WTC11 (cell line): ENCODE results near the gene MLX.

Experiments used
- CREM ChIP-seq: sonication (generic); formaldehyde crosslinking; IDR thresholded peaks from 2 replicates; pipeline ENCODE4 v1.8.1; 2022; ENCODE audit warnings: mild to moderate bottlenecking, missing genetic modification reagents, moderate library complexity
- FOXP1 ChIP-seq: sonication (generic); formaldehyde crosslinking; IDR thresholded peaks from 2 replicates; pipeline ENCODE4 v1.8.0; 2022; ENCODE audit warnings: missing genetic modification reagents, mild to moderate bottlenecking, moderate library complexity, borderline replicate concordance
- IRF2 ChIP-seq: sonication (generic); formaldehyde crosslinking; IDR thresholded peaks from 2 replicates; pipeline ENCODE4 v1.8.0; 2022; ENCODE audit warnings: low read depth, missing genetic modification reagents, borderline replicate concordance
- MYBL2 ChIP-seq: sonication (generic); formaldehyde crosslinking; IDR thresholded peaks from 2 replicates; pipeline ENCODE4 v1.8.1; 2023; ENCODE audit warnings: mild to moderate bottlenecking, moderate library complexity, missing genetic modification reagents
- NFYB ChIP-seq: sonication (generic); formaldehyde crosslinking; conservative IDR thresholded peaks from 2 replicates; pipeline ENCODE4 v1.8.0; 2022; ENCODE audit warnings: low read depth, missing genetic modification reagents
- TEAD4 ChIP-seq: sonication (generic); formaldehyde crosslinking; IDR thresholded peaks from 2 replicates; pipeline ENCODE4 v1.8.0; 2022; ENCODE audit warnings: mild to moderate bottlenecking, missing genetic modification reagents
- TF ChIP-seq, protein P1 (sequence below): fragments of 200-600 bp; IDR thresholded peaks from 2 replicates; pipeline ENCODE4 v1.8.0; 2022; ENCODE audit warnings: antibody characterized with exemption
- TF ChIP-seq, protein P2 (sequence below): sonication (generic); formaldehyde crosslinking; conservative IDR thresholded peaks from 2 replicates; pipeline ENCODE4 v1.8.1; 2022; ENCODE audit warnings: mild to moderate bottlenecking, missing genetic modification reagents
- TF ChIP-seq, protein P3 (sequence below): sonication (generic); formaldehyde crosslinking; IDR thresholded peaks from 2 replicates; pipeline ENCODE4 v1.8.1; 2023; ENCODE audit warnings: mild to moderate bottlenecking, missing genetic modification reagents, moderate library complexity
- TF ChIP-seq, protein P4 (sequence below): sonication (generic); formaldehyde crosslinking; IDR thresholded peaks from 2 replicates; pipeline ENCODE4 v1.8.0; 2022; ENCODE audit warnings: mild to moderate bottlenecking, missing genetic modification reagents
- TF ChIP-seq, protein P5 (sequence below): sonication (generic); formaldehyde crosslinking; IDR thresholded peaks from 2 replicates; pipeline ENCODE4 v1.8.1; 2022; ENCODE audit warnings: low read depth, mild to moderate bottlenecking, moderate library complexity, missing genetic modification reagents, borderline replicate concordance
- TF ChIP-seq, protein P6 (sequence below): sonication (generic); formaldehyde crosslinking; conservative IDR thresholded peaks from 2 replicates; pipeline ENCODE4 v1.8.1; 2023; ENCODE audit warnings: mild to moderate bottlenecking, low read depth, missing genetic modification reagents, moderate library complexity
- TF ChIP-seq, protein P7 (sequence below): sonication (generic); formaldehyde crosslinking; IDR thresholded peaks from 2 replicates; pipeline ENCODE4 v1.8.1; 2023; ENCODE audit warnings: mild to moderate bottlenecking, missing genetic modification reagents, borderline replicate concordance
- TF ChIP-seq, protein P8 (sequence below): sonication (generic); formaldehyde crosslinking; IDR thresholded peaks from 2 replicates; pipeline ENCODE4 v1.8.1; 2022; ENCODE audit warnings: mild to moderate bottlenecking, moderate library complexity, missing genetic modification reagents

DNA sequence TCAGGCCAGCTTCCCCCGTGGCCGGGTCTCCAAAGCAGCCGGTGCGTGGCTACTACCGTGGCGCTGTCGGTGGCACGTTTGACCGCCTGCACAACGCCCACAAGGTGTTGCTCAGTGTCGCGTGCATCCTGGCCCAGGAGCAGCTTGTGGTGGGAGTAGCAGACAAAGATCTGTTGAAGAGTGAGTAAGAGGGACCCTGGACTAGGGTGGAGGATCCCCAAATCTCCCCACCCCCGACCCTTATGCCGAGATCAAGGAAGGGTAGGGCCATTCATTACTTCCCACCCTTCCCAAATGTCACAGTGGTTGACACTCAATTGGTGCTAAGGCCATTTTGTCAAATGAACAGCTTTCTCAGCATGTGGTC is 3.8 kb upstream of the MLX start:
- TF ChIP-seq FOXP1 (CRISPR knock-in tag) (no peak), NFYB (CRISPR knock-in tag) (no peak), IRF2 (CRISPR knock-in tag) (no peak), TEAD4 (CRISPR knock-in tag) (no peak), CREM (CRISPR knock-in tag) (no peak), MYBL2 (CRISPR knock-in tag) (no peak)
- TF ChIP-seq, protein P1, sequence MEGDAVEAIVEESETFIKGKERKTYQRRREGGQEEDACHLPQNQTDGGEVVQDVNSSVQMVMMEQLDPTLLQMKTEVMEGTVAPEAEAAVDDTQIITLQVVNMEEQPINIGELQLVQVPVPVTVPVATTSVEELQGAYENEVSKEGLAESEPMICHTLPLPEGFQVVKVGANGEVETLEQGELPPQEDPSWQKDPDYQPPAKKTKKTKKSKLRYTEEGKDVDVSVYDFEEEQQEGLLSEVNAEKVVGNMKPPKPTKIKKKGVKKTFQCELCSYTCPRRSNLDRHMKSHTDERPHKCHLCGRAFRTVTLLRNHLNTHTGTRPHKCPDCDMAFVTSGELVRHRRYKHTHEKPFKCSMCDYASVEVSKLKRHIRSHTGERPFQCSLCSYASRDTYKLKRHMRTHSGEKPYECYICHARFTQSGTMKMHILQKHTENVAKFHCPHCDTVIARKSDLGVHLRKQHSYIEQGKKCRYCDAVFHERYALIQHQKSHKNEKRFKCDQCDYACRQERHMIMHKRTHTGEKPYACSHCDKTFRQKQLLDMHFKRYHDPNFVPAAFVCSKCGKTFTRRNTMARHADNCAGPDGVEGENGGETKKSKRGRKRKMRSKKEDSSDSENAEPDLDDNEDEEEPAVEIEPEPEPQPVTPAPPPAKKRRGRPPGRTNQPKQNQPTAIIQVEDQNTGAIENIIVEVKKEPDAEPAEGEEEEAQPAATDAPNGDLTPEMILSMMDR = no peak
- TF ChIP-seq, protein P2, sequence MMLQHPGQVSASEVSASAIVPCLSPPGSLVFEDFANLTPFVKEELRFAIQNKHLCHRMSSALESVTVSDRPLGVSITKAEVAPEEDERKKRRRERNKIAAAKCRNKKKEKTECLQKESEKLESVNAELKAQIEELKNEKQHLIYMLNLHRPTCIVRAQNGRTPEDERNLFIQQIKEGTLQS (CRISPR knock-in tag) = no peak
- TF ChIP-seq, protein P3, sequence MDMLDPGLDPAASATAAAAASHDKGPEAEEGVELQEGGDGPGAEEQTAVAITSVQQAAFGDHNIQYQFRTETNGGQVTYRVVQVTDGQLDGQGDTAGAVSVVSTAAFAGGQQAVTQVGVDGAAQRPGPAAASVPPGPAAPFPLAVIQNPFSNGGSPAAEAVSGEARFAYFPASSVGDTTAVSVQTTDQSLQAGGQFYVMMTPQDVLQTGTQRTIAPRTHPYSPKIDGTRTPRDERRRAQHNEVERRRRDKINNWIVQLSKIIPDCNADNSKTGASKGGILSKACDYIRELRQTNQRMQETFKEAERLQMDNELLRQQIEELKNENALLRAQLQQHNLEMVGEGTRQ = no peak
- TF ChIP-seq, protein P4, sequence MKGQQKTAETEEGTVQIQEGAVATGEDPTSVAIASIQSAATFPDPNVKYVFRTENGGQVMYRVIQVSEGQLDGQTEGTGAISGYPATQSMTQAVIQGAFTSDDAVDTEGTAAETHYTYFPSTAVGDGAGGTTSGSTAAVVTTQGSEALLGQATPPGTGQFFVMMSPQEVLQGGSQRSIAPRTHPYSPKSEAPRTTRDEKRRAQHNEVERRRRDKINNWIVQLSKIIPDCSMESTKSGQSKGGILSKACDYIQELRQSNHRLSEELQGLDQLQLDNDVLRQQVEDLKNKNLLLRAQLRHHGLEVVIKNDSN (CRISPR knock-in tag) = no peak
- TF ChIP-seq, protein P5, sequence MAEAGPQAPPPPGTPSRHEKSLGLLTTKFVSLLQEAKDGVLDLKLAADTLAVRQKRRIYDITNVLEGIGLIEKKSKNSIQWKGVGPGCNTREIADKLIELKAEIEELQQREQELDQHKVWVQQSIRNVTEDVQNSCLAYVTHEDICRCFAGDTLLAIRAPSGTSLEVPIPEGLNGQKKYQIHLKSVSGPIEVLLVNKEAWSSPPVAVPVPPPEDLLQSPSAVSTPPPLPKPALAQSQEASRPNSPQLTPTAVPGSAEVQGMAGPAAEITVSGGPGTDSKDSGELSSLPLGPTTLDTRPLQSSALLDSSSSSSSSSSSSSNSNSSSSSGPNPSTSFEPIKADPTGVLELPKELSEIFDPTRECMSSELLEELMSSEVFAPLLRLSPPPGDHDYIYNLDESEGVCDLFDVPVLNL (CRISPR knock-in tag) = no peak
- TF ChIP-seq, protein P6, sequence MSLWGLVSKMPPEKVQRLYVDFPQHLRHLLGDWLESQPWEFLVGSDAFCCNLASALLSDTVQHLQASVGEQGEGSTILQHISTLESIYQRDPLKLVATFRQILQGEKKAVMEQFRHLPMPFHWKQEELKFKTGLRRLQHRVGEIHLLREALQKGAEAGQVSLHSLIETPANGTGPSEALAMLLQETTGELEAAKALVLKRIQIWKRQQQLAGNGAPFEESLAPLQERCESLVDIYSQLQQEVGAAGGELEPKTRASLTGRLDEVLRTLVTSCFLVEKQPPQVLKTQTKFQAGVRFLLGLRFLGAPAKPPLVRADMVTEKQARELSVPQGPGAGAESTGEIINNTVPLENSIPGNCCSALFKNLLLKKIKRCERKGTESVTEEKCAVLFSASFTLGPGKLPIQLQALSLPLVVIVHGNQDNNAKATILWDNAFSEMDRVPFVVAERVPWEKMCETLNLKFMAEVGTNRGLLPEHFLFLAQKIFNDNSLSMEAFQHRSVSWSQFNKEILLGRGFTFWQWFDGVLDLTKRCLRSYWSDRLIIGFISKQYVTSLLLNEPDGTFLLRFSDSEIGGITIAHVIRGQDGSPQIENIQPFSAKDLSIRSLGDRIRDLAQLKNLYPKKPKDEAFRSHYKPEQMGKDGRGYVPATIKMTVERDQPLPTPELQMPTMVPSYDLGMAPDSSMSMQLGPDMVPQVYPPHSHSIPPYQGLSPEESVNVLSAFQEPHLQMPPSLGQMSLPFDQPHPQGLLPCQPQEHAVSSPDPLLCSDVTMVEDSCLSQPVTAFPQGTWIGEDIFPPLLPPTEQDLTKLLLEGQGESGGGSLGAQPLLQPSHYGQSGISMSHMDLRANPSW = no peak
- TF ChIP-seq, protein P7, sequence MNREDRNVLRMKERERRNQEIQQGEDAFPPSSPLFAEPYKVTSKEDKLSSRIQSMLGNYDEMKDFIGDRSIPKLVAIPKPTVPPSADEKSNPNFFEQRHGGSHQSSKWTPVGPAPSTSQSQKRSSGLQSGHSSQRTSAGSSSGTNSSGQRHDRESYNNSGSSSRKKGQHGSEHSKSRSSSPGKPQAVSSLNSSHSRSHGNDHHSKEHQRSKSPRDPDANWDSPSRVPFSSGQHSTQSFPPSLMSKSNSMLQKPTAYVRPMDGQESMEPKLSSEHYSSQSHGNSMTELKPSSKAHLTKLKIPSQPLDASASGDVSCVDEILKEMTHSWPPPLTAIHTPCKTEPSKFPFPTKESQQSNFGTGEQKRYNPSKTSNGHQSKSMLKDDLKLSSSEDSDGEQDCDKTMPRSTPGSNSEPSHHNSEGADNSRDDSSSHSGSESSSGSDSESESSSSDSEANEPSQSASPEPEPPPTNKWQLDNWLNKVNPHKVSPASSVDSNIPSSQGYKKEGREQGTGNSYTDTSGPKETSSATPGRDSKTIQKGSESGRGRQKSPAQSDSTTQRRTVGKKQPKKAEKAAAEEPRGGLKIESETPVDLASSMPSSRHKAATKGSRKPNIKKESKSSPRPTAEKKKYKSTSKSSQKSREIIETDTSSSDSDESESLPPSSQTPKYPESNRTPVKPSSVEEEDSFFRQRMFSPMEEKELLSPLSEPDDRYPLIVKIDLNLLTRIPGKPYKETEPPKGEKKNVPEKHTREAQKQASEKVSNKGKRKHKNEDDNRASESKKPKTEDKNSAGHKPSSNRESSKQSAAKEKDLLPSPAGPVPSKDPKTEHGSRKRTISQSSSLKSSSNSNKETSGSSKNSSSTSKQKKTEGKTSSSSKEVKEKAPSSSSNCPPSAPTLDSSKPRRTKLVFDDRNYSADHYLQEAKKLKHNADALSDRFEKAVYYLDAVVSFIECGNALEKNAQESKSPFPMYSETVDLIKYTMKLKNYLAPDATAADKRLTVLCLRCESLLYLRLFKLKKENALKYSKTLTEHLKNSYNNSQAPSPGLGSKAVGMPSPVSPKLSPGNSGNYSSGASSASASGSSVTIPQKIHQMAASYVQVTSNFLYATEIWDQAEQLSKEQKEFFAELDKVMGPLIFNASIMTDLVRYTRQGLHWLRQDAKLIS (CRISPR knock-in tag) = no peak
- TF ChIP-seq, protein P8, sequence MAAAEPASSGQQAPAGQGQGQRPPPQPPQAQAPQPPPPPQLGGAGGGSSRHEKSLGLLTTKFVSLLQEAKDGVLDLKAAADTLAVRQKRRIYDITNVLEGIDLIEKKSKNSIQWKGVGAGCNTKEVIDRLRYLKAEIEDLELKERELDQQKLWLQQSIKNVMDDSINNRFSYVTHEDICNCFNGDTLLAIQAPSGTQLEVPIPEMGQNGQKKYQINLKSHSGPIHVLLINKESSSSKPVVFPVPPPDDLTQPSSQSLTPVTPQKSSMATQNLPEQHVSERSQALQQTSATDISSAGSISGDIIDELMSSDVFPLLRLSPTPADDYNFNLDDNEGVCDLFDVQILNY = no peak
